Measurements from ENCODE around the gene DCAF5.

DNA sequence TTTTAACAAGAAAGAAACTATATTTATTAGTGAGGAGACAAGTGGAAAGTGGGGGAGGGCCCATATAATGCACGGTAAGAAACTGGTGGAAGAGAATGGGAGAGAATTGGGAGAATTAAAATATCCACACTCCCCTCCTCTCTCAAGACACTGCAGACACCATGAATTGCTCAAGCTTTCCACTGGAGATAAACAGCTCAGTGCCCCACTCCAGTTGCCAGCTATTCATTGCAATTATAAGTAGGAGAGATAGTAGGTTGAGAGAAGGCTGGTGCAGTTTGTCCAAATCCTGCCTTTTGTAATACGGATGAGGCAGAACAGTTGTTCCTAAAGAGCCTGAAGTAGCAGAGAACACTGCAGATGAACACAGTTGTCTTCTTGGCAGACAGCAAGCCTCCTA, 38.2 kb downstream of the DCAF5 start:
- TF ChIP-seq EP300 (IDR thresholded peaks at IDR 0.05) (no peak), POLR2AphosphoS5 (IDR thresholded peaks at IDR 0.05) (no peak), POLR2A (IDR thresholded peaks at IDR 0.05) (no peak)
- TF ChIP-seq, protein P1, sequence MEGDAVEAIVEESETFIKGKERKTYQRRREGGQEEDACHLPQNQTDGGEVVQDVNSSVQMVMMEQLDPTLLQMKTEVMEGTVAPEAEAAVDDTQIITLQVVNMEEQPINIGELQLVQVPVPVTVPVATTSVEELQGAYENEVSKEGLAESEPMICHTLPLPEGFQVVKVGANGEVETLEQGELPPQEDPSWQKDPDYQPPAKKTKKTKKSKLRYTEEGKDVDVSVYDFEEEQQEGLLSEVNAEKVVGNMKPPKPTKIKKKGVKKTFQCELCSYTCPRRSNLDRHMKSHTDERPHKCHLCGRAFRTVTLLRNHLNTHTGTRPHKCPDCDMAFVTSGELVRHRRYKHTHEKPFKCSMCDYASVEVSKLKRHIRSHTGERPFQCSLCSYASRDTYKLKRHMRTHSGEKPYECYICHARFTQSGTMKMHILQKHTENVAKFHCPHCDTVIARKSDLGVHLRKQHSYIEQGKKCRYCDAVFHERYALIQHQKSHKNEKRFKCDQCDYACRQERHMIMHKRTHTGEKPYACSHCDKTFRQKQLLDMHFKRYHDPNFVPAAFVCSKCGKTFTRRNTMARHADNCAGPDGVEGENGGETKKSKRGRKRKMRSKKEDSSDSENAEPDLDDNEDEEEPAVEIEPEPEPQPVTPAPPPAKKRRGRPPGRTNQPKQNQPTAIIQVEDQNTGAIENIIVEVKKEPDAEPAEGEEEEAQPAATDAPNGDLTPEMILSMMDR (IDR thresholded peaks at IDR 0.05), result no peak
